RWPE2 (cell line): ENCODE results near the gene CD48.

Experiments
- ATAC-seq: fragments of 200-7000 bp; cut with Tn5 transposase; 3 replicates; pipeline ENCODE4 v1.9.1; 2021; ENCODE audit warnings: low read depth
- DNase-seq: peaks from one replicate; pipeline ENCODE4 v3.0.0-alpha.2; 2020; ENCODE audit warnings: low spot score
- H3K27ac ChIP-seq: fragments of 450-650 bp; 2 replicates; pipeline ENCODE4 v1.5.1; 2017; ENCODE audit warnings: mild to moderate bottlenecking; ENCODE audit not compliant: poor library complexity, severe bottlenecking
- H3K27me3 ChIP-seq: fragments of 250-450 bp; sonication (Bioruptor Pico); 2 replicates; pipeline ENCODE4 v1.5.1; 2021; ENCODE audit warnings: mild to moderate bottlenecking, moderate library complexity; ENCODE audit not compliant: insufficient read depth, poor library complexity, severe bottlenecking
- H3K36me3 ChIP-seq: fragments of 250-450 bp; sonication (Bioruptor Pico); 2 replicates; pipeline ENCODE4 v1.5.1; 2020; ENCODE audit warnings: low read depth, mild to moderate bottlenecking, moderate library complexity
- H3K4me1 ChIP-seq: fragments of 250-450 bp; sonication (Bioruptor Pico); 2 replicates; pipeline ENCODE4 v1.5.1; 2021; ENCODE audit warnings: mild to moderate bottlenecking, moderate library complexity; ENCODE audit not compliant: insufficient read depth, poor library complexity, severe bottlenecking
- H3K4me3 ChIP-seq: fragments of 250-450 bp; sonication (Bioruptor Pico); 2 replicates; pipeline ENCODE4 v1.5.1; 2021; ENCODE audit warnings: mild to moderate bottlenecking, moderate library complexity; ENCODE audit not compliant: severe bottlenecking
- H3K9me3 ChIP-seq: fragments of 250-450 bp; sonication (Bioruptor Pico); 2 replicates; pipeline ENCODE4 v1.5.1; 2021; ENCODE audit warnings: mild to moderate bottlenecking, moderate library complexity; ENCODE audit not compliant: severe bottlenecking
- TF ChIP-seq, protein P1 (sequence below): fragments of 450-650 bp; IDR thresholded peaks from one replicate; pipeline ENCODE4 v1.5.1; 2017; ENCODE audit warnings: mild to moderate bottlenecking, moderate library complexity; ENCODE audit not compliant: poor library complexity, severe bottlenecking

The CD48 gene

DNA sequence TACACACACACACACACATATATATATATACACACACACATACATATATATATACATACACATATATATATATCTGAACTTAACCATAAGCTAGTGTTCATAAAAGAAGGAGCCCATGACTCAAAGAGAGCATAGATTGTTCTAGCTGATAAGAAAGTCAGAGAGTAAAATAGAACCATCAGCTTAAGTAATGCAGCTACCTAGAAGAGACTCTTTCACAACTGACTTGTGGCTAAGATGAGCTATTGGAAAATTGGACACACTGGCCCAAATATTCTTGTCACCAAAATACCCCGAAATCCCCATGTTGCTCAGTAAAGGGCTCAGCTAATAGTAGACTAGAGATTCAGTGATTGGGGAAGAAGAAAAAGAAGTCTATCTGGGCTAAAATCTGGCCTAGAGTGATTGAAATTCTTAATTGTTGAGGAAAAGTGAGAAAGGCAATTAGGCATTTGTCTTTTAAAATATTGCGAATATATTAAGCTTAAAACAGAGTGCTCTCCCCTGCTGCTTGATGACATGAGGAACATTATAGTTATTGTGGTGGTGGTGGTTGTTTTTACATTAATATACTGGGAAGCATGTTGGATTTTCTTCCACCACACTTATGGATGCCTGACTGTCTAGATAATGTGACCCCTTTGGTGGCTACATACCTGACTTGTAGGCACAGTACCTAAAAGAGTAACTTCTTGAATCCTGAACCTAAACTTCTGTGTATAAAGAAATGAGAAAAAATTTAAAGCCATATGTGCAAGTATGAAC, 71.1 kb downstream of the CD48 start:
- DNase-seq = no peak
- no peaks in the 10 kb centered on the region for H3K27me3 ChIP-seq
- no peaks in the 10 kb centered on the region for H3K4me1 ChIP-seq
- H3K9me3 ChIP-seq = no peaks in the 10 kb centered on the region
- ATAC-seq = no peak
- TF ChIP-seq, protein P1, sequence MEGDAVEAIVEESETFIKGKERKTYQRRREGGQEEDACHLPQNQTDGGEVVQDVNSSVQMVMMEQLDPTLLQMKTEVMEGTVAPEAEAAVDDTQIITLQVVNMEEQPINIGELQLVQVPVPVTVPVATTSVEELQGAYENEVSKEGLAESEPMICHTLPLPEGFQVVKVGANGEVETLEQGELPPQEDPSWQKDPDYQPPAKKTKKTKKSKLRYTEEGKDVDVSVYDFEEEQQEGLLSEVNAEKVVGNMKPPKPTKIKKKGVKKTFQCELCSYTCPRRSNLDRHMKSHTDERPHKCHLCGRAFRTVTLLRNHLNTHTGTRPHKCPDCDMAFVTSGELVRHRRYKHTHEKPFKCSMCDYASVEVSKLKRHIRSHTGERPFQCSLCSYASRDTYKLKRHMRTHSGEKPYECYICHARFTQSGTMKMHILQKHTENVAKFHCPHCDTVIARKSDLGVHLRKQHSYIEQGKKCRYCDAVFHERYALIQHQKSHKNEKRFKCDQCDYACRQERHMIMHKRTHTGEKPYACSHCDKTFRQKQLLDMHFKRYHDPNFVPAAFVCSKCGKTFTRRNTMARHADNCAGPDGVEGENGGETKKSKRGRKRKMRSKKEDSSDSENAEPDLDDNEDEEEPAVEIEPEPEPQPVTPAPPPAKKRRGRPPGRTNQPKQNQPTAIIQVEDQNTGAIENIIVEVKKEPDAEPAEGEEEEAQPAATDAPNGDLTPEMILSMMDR = no peak
- no peaks in the 10 kb centered on the region for H3K36me3 ChIP-seq
- no peak overlapping the region for H3K4me3 ChIP-seq
- H3K27ac ChIP-seq = no peak overlapping the region

- H3K4me1 ChIP-seq = no peaks in the 10 kb centered on the region
- no peaks in the 10 kb centered on the region for H3K27me3 ChIP-seq
- ATAC-seq (no peak), DNase-seq (no peak)
- H3K4me3 ChIP-seq = no peak overlapping the region
- H3K9me3 ChIP-seq = no peaks in the 10 kb centered on the region
- TF ChIP-seq, protein P1 = no peak
- H3K27ac ChIP-seq = no peak overlapping the region
- H3K36me3 ChIP-seq = no peaks in the 10 kb centered on the region
Observed at GRCh38 chr1:160639652-160640051, 72.0 kb downstream of the CD48 start.

DNA sequence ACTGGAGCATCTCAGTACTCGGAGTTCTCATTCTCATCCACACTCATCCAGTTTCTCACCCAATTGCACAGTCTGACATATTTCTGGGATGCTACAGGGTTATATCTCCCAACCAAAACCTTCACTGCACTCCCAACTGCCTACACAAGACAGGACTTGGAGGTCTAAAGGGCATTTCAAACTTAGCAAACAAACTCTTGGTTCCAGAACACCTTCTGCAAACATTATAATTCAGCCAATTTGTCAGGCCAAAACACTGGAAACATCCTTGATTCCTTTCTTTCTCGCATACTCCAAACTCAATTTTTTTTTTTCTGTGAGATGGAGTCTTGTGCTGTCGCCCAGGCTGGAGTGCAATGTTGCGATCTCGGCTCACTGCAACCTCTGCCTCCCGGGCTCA, 72.7 kb downstream of the CD48 start:
- H3K9me3 ChIP-seq = no peaks in the 10 kb centered on the region
- no peaks in the 10 kb centered on the region for H3K4me1 ChIP-seq
- no peak overlapping the region for H3K27ac ChIP-seq
- no peak overlapping the region for H3K4me3 ChIP-seq
- TF ChIP-seq, protein P1 = no peak
- H3K36me3 ChIP-seq = no peaks in the 10 kb centered on the region
- ATAC-seq = no peak
- no peak for DNase-seq
- H3K27me3 ChIP-seq = no peaks in the 10 kb centered on the region

DNA sequence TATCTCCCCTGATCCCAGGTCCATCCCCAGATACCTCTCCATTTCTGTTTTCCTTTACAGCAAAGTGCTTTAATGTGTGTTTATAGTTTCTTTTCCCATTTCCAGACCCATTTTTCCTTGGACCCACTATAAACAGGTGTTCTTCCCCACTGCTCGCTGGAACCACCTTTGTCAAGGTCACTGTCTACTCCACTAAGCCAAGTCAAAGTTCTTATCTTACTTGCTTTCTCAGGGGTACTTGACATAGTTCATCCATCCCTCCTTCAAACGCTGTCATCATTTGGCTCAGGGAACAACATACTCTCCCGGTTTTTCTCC, 73.1 kb downstream of the CD48 start:
- ATAC-seq (no peak), DNase-seq (no peak)
- no peak overlapping the region for H3K27ac ChIP-seq
- H3K9me3 ChIP-seq = no peaks in the 10 kb centered on the region
- no peaks in the 10 kb centered on the region for H3K27me3 ChIP-seq
- no peaks in the 10 kb centered on the region for H3K36me3 ChIP-seq
- H3K4me1 ChIP-seq = no peaks in the 10 kb centered on the region
- TF ChIP-seq, protein P1 = no peak
- H3K4me3 ChIP-seq = no peak overlapping the region

GRCh38 chr1:160637821-160638539, 73.6 kb downstream of the CD48 start:
- no peaks in the 10 kb centered on the region for H3K4me1 ChIP-seq
- no peaks in the 10 kb centered on the region for H3K27me3 ChIP-seq
- no peak for DNase-seq
- no peak overlapping the region for H3K4me3 ChIP-seq
- TF ChIP-seq, protein P1 = no peak
- ATAC-seq = 0 out of 3 replicates have a peak, but pooled peaks have one; percentile 27
- no peak overlapping the region for H3K27ac ChIP-seq
- H3K9me3 ChIP-seq = no peaks in the 10 kb centered on the region
- H3K36me3 ChIP-seq = no peaks in the 10 kb centered on the region
